SK-N-SH treated with all-trans-retinoic acid at 6 μM for 48 hours (cell line): ENCODE measurements around the gene PAK4.
"Not testable (repeated sequence)": the region's sequence is repeated elsewhere in the genome, so short reads cannot be mapped to it uniquely, and the experiment has no call there.

Experiments
- BACH2 ChIP-seq: fragments of 250-450 bp; sonication (Bioruptor Pico); IDR thresholded peaks from 2 replicates; pipeline ENCODE4 v1.9.0; 2021; ENCODE audit warnings: mild to moderate bottlenecking, borderline replicate concordance
- ISL1 ChIP-seq: fragments of 250-450 bp; sonication (Bioruptor Pico); IDR thresholded peaks from 2 replicates; pipeline ENCODE4 v2.1.2; 2022; ENCODE audit warnings: mild to moderate bottlenecking, moderate library complexity
- ZFP3 ChIP-seq: fragments of 250-450 bp; sonication (Bioruptor Pico); IDR thresholded peaks from 2 replicates; pipeline ENCODE4 v1.5.0; 2020; ENCODE audit warnings: mild to moderate bottlenecking, moderate library complexity
- ZFP30 ChIP-seq: fragments of 450-650 bp; formaldehyde crosslinking; IDR thresholded peaks from 2 replicates; pipeline ENCODE4 v1.5.0; 2022; ENCODE audit warnings: mild to moderate bottlenecking, moderate library complexity
- TF ChIP-seq, protein P1 (sequence below): fragments of 250-450 bp; sonication (Bioruptor Pico); IDR thresholded peaks from 2 replicates; pipeline ENCODE4 v1.5.0; 2020; ENCODE audit warnings: mild to moderate bottlenecking, moderate library complexity
- TF ChIP-seq, protein P2 (sequence below): fragments of 250-450 bp; sonication (Bioruptor Pico); IDR thresholded peaks from 2 replicates; pipeline ENCODE4 v1.8.0; 2021; ENCODE audit warnings: low read depth, mild to moderate bottlenecking, moderate library complexity, borderline replicate concordance
- TF ChIP-seq, protein P3 (sequence below): fragments of 250-450 bp; sonication (Bioruptor Pico); IDR thresholded peaks from 2 replicates; pipeline ENCODE4 v1.8.0; 2020; ENCODE audit warnings: mild to moderate bottlenecking, moderate library complexity, borderline replicate concordance

DNA sequence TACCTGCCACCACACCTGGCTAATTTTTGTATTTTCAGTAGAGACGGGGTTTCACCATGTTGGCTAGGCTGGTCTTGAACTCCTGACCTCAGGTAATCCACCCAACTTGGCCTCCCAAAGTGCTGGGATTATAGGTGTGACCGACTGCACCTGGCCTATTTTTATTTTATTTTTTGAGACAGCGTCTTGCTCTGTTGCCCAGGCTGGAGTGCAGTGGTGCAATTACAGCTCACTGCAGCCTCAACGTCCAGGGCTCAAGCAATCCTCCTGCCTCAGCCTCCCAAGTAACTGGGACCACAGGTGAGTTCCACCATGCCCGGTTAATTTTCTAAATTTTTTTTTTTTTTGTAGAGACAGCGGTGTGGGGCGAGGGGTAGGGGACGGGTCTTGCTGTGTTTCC is 8.6 kb upstream of the PAK4 start:
- TF ChIP-seq ZFP3 (CRISPR knock-in tag); BACH2 (CRISPR knock-in tag); ISL1; ZFP30 (CRISPR knock-in tag): not testable (repeated sequence)
- TF ChIP-seq, protein P1, sequence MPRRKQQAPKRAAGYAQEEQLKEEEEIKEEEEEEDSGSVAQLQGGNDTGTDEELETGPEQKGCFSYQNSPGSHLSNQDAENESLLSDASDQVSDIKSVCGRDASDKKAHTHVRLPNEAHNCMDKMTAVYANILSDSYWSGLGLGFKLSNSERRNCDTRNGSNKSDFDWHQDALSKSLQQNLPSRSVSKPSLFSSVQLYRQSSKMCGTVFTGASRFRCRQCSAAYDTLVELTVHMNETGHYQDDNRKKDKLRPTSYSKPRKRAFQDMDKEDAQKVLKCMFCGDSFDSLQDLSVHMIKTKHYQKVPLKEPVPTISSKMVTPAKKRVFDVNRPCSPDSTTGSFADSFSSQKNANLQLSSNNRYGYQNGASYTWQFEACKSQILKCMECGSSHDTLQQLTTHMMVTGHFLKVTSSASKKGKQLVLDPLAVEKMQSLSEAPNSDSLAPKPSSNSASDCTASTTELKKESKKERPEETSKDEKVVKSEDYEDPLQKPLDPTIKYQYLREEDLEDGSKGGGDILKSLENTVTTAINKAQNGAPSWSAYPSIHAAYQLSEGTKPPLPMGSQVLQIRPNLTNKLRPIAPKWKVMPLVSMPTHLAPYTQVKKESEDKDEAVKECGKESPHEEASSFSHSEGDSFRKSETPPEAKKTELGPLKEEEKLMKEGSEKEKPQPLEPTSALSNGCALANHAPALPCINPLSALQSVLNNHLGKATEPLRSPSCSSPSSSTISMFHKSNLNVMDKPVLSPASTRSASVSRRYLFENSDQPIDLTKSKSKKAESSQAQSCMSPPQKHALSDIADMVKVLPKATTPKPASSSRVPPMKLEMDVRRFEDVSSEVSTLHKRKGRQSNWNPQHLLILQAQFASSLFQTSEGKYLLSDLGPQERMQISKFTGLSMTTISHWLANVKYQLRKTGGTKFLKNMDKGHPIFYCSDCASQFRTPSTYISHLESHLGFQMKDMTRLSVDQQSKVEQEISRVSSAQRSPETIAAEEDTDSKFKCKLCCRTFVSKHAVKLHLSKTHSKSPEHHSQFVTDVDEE (CRISPR knock-in tag): not testable (repeated sequence)
- TF ChIP-seq, protein P2, sequence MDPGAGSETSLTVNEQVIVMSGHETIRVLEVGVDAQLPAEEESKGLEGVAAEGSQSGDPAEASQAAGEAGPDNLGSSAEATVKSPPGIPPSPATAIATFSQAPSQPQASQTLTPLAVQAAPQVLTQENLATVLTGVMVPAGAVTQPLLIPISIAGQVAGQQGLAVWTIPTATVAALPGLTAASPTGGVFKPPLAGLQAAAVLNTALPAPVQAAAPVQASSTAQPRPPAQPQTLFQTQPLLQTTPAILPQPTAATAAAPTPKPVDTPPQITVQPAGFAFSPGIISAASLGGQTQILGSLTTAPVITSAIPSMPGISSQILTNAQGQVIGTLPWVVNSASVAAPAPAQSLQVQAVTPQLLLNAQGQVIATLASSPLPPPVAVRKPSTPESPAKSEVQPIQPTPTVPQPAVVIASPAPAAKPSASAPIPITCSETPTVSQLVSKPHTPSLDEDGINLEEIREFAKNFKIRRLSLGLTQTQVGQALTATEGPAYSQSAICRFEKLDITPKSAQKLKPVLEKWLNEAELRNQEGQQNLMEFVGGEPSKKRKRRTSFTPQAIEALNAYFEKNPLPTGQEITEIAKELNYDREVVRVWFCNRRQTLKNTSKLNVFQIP: not testable (repeated sequence)
- TF ChIP-seq, protein P3, sequence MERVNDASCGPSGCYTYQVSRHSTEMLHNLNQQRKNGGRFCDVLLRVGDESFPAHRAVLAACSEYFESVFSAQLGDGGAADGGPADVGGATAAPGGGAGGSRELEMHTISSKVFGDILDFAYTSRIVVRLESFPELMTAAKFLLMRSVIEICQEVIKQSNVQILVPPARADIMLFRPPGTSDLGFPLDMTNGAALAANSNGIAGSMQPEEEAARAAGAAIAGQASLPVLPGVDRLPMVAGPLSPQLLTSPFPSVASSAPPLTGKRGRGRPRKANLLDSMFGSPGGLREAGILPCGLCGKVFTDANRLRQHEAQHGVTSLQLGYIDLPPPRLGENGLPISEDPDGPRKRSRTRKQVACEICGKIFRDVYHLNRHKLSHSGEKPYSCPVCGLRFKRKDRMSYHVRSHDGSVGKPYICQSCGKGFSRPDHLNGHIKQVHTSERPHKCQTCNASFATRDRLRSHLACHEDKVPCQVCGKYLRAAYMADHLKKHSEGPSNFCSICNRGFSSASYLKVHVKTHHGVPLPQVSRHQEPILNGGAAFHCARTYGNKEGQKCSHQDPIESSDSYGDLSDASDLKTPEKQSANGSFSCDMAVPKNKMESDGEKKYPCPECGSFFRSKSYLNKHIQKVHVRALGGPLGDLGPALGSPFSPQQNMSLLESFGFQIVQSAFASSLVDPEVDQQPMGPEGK: not testable (repeated sequence)
